LNCAP (cell line): ENCODE measurements around the gene MIEF2.

Experiments used
- CTCF ChIP-seq: fragments of 450-650 bp; IDR thresholded peaks from 2 replicates; pipeline ENCODE4 v1.5.1; 2017; ENCODE audit warnings: mild to moderate bottlenecking

MIEF2 gene

GRCh38 chr17:18261146-18261515, 669 bp downstream of the MIEF2 start:
- TF ChIP-seq CTCF, result no peak

GRCh38 chr17:18261659-18262058, 1.2 kb downstream of the MIEF2 start:
- TF ChIP-seq CTCF, result no peak

- TF ChIP-seq CTCF, result no peak
Measured at GRCh38 chr17:18262111-18262510, 1.6 kb downstream of the MIEF2 start.

- TF ChIP-seq CTCF, result no peak
Measured at GRCh38 chr17:18262641-18263040, 2.2 kb downstream of the MIEF2 start.

GRCh38 chr17:18263885-18264682, 3.6 kb downstream of the MIEF2 start:
- TF ChIP-seq CTCF, result no peak

GRCh38 chr17:18267366-18267765, 6.9 kb downstream of the MIEF2 start:
- TF ChIP-seq CTCF, result no peak

- TF ChIP-seq CTCF, result no peak
Measured at GRCh38 chr17:18267927-18268711, 7.7 kb downstream of the MIEF2 start.
